ENCODE results near the gene TES. TPM values are rescaled to one million over a fixed set of nuclear protein-coding genes. Genes with fewer than 3 reads are reported as not detected.

The TES gene
- 100 to 1,000 TPM; 115 to 189 (median 146) TPM for total RNA-seq

DNA sequence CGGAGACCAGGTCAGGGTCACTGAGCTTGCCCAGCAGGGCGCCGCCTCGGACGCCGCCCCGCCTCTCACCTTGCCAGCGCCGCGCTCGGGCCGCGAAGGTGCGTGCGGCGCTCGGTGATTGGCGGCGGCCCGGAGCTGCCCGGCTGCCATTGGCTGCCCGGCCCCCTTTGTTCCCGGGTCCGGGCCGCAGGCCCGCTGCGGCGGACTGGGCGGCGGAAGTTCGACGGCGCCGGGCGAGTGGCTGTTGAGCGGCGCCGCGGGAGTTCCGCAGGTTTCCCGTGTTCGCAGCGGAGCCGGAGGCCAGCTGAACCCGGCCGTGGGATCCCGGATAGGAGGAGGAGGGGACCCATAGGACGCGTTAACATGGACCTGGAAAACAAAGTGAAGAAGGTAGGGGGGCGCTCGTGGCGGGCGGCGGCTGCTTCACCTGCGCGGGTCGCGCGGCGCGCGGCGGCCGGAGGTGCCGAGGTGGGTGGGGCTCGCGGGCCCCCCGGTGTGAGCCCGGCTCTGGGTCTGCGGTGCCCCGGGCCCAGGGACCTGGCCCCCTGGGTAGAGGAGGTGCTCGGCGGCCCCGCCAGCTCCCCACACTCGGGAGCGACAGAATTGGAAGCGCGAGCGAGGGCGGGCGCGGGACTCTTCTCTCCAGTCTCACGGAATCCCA, at the start of gene TES:
TSS of gene TES (plus strand) at position 195 of the 661 bp plus-strand sequence. CDS start at position 364, 169 bp downstream.
- Histone ChIP-seq H3K36me3 (no peaks in the 10 kb centered on the region), H3K27me3 (no peaks in the 10 kb centered on the region), H3K27ac (peak within 1 kb of the TSS; percentile 89 to 98), H3K9me3 (no peaks in the 10 kb centered on the region), H3K4me1 (no peaks in the 10 kb centered on the region), H3K4me3 (peak within 1 kb of the TSS; percentile 55)
- peak; percentile 75 to 81 for TF ChIP-seq POLR2A (IDR thresholded peaks at IDR 0.05)
- TF ChIP-seq, protein P1, sequence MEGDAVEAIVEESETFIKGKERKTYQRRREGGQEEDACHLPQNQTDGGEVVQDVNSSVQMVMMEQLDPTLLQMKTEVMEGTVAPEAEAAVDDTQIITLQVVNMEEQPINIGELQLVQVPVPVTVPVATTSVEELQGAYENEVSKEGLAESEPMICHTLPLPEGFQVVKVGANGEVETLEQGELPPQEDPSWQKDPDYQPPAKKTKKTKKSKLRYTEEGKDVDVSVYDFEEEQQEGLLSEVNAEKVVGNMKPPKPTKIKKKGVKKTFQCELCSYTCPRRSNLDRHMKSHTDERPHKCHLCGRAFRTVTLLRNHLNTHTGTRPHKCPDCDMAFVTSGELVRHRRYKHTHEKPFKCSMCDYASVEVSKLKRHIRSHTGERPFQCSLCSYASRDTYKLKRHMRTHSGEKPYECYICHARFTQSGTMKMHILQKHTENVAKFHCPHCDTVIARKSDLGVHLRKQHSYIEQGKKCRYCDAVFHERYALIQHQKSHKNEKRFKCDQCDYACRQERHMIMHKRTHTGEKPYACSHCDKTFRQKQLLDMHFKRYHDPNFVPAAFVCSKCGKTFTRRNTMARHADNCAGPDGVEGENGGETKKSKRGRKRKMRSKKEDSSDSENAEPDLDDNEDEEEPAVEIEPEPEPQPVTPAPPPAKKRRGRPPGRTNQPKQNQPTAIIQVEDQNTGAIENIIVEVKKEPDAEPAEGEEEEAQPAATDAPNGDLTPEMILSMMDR (IDR thresholded peaks at IDR 0.05): no peak
- peak; percentile 46 to 59 for DNase-seq
- intact Hi-C loops (cut with DNase I; ENCODE audit: low total_unique reads): no loop called here

DNA sequence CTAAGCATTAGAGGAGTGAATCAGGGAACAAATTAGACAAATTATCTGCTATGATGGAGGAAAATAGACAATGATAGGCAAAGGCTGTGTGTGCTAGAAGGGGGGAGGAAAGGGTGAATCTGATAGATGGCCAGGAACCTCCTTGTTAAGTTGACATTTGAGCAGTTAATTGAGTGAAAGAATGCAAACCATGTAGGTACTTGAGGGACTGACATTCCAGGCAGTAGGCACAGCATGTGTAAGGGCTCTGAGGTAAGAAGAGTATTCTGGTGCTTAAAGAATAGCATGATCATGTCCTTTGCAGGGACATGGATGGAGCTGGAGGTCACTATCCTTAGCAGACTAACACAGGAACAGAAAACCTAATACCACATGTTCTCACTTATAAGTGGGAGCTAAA, 48.6 kb upstream of the TES start:
- no peak for DNase-seq
- no peaks in the 10 kb centered on the region for H3K9me3 ChIP-seq
- no peaks in the 10 kb centered on the region for H3K27me3 ChIP-seq
- no peak overlapping the region for H3K27ac ChIP-seq
- intact Hi-C loops (cut with DNase I; ENCODE audit: low total_unique reads): no loop called here
- TF ChIP-seq, protein P1 (IDR thresholded peaks at IDR 0.05): no peak
- no peak for TF ChIP-seq POLR2A (IDR thresholded peaks at IDR 0.05)
- no peak overlapping the region for H3K4me3 ChIP-seq
- no peaks in the 10 kb centered on the region for H3K36me3 ChIP-seq
- H3K4me1 ChIP-seq: no peaks in the 10 kb centered on the region

- H3K4me3 ChIP-seq: no peak overlapping the region
- intact Hi-C loops (cut with DNase I; ENCODE audit: low total_unique reads): no loop called here
- TF ChIP-seq, protein P1 (IDR thresholded peaks at IDR 0.05): no peak
- no peak for TF ChIP-seq POLR2A (IDR thresholded peaks at IDR 0.05)
- no peak for DNase-seq
- no peaks in the 10 kb centered on the region for H3K9me3 ChIP-seq
- no peaks in the 10 kb centered on the region for H3K27me3 ChIP-seq
- H3K4me1 ChIP-seq: no peaks in the 10 kb centered on the region
- no peak overlapping the region for H3K27ac ChIP-seq
- no peaks in the 10 kb centered on the region for H3K36me3 ChIP-seq
Observed at GRCh38 chr7:116162254-116162653, 48.1 kb upstream of the TES start.

DNA sequence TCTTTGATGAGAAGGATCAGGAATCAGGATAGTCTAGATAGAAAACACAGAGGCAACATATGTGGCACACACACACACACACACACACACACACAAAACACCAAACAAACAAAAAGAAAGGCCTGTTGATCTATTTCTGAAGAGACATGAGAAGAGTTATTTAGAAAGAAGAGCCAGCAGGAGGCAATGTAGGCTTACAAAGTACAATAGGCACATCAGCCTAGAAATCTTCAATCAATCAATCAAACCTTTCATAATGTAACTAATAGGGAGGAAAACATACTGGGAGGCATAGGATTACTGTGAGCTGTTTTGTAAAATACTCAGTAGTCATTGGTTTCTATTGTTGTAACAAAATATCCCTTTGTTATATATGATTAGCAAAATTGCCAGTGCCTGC, 47.3 kb upstream of the TES start:
- no peak overlapping the region for H3K4me3 ChIP-seq
- no peaks in the 10 kb centered on the region for H3K36me3 ChIP-seq
- TF ChIP-seq, protein P1 (IDR thresholded peaks at IDR 0.05): no peak
- no peak for TF ChIP-seq POLR2A (IDR thresholded peaks at IDR 0.05)
- no peaks in the 10 kb centered on the region for H3K4me1 ChIP-seq
- intact Hi-C loops (cut with DNase I; ENCODE audit: low total_unique reads): no loop called here
- H3K9me3 ChIP-seq: no peaks in the 10 kb centered on the region
- no peak overlapping the region for H3K27ac ChIP-seq
- H3K27me3 ChIP-seq: no peaks in the 10 kb centered on the region
- DNase-seq: no peak

- no peak overlapping the region for H3K4me3 ChIP-seq
- H3K27ac ChIP-seq: no peak overlapping the region
- no peak for TF ChIP-seq POLR2A (IDR thresholded peaks at IDR 0.05)
- TF ChIP-seq, protein P1 (IDR thresholded peaks at IDR 0.05): no peak
- no peaks in the 10 kb centered on the region for H3K9me3 ChIP-seq
- DNase-seq: no peak
- intact Hi-C loops (cut with DNase I; ENCODE audit: low total_unique reads): no loop called here
- no peaks in the 10 kb centered on the region for H3K36me3 ChIP-seq
- no peaks in the 10 kb centered on the region for H3K27me3 ChIP-seq
- no peaks in the 10 kb centered on the region for H3K4me1 ChIP-seq
Observed at GRCh38 chr7:116164552-116165306, 45.6 kb upstream of the TES start.

Data from uterus (tissue), 4 donors.